Tibial nerve (tissue), 4 donors: ENCODE measurements around the gene RIPOR1.

Experiments used
- EP300 ChIP-seq, 2 donors: sonication (generic); formaldehyde crosslinking; IDR thresholded peaks; one replicate each; pipeline ENCODE4 v1.6.1; 2017; ENCODE audit warnings: antibody characterized with exemption in 2 of 2, mild to moderate bottlenecking in 1 of 2
- POLR2A ChIP-seq, 2 donors: fragments of 450-650 bp; IDR thresholded peaks; one replicate each; pipeline ENCODE4 v1.6.1; 2017; ENCODE audit warnings: antibody characterized with exemption in 2 of 2, mild to moderate bottlenecking in 2 of 2, moderate library complexity in 2 of 2
- TF ChIP-seq, protein P1 (sequence below), 5 experiments: fragments of 200-600 bp in 3 of 5; fragments of 450-650 bp in 2 of 5; sonication (generic) in 3 of 5; IDR thresholded peaks; one replicate each; pipeline ENCODE4 v1.5.1; 2016 to 2019; ENCODE audit warnings: antibody characterized with exemption in 5 of 5, mild to moderate bottlenecking in 3 of 5, moderate library complexity in 2 of 5

DNA sequence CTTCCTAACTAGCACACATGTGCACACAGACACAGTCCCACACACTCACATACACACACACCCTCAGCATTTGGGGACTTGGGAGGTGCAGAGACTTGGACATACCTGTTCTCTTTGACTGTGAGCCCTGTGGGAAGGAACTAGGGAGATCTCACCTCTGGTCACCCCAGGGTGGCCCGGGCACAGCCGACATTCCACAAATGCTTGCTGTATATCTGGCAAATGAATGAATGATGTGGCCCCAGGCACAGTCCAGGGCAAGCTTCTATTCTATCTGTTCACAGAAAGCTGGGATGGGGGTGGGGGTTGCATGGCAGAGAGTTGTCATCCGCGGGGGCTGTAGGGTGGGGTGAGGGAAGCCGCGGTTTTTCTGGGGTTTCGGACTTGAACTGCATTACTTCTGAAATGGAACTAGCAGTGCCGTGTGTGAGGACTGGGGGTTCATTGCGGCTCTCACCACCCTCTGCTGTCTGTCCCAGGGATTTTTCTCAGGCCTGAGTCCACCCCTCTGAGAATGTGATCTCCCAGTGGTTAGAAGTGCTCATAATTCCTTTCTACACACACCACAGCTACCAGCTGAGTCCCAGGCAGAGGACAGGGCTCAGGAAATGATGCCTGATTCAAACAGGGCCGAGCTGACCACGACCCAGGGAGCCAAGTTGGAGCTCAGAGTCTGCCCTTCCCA is 3.3 kb upstream of the RIPOR1 start:
- TF ChIP-seq, protein P1, sequence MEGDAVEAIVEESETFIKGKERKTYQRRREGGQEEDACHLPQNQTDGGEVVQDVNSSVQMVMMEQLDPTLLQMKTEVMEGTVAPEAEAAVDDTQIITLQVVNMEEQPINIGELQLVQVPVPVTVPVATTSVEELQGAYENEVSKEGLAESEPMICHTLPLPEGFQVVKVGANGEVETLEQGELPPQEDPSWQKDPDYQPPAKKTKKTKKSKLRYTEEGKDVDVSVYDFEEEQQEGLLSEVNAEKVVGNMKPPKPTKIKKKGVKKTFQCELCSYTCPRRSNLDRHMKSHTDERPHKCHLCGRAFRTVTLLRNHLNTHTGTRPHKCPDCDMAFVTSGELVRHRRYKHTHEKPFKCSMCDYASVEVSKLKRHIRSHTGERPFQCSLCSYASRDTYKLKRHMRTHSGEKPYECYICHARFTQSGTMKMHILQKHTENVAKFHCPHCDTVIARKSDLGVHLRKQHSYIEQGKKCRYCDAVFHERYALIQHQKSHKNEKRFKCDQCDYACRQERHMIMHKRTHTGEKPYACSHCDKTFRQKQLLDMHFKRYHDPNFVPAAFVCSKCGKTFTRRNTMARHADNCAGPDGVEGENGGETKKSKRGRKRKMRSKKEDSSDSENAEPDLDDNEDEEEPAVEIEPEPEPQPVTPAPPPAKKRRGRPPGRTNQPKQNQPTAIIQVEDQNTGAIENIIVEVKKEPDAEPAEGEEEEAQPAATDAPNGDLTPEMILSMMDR (IDR thresholded peaks at IDR 0.05): no peak
- TF ChIP-seq POLR2A (IDR thresholded peaks at IDR 0.05) (no peak), EP300 (IDR thresholded peaks at IDR 0.05) (no peak)
